HepG2 (cell line): Measurements from ENCODE around the gene SPOP. TPM values are rescaled to one million over a fixed set of nuclear protein-coding genes. Genes with fewer than 3 reads are reported as not detected.

Source experiments
- ATAD3A ChIP-seq: sonication (generic); formaldehyde crosslinking; IDR thresholded peaks from 2 replicates; pipeline ENCODE4 v1.4.0; 2020; ENCODE audit warnings: missing genetic modification reagents
- EEA1 ChIP-seq: sonication (generic); formaldehyde crosslinking; IDR thresholded peaks from 2 replicates; pipeline ENCODE4 v1.5.1; 2020; ENCODE audit warnings: mild to moderate bottlenecking, missing genetic modification reagents, borderline replicate concordance
- GABPB1 ChIP-seq: IDR thresholded peaks from 2 replicates; pipeline ENCODE4 v1.6.1; 2016; ENCODE audit warnings: mild to moderate bottlenecking, missing genetic modification reagents, moderate library complexity, missing compliant biosample characterization
- MIXL1 ChIP-seq: IDR thresholded peaks from 2 replicates; pipeline ENCODE4 v1.6.1; 2016
- NR2F1 ChIP-seq, 2 experiments: fragments of 450-650 bp in 1 of 2; formaldehyde crosslinking in 1 of 2; IDR thresholded peaks; 2 replicates each; pipeline versions ENCODE4 v1.5.0 to v1.6.1; 2016 to 2020; ENCODE audit warnings: mild to moderate bottlenecking in 1 of 2, missing compliant biosample characterization in 1 of 2, missing genetic modification reagents in 1 of 2, moderate library complexity in 1 of 2
- SPEN ChIP-seq: sonication (generic); formaldehyde crosslinking; IDR thresholded peaks from 2 replicates; pipeline ENCODE4 v1.5.1; 2020; ENCODE audit warnings: low read depth, mild to moderate bottlenecking, missing genetic modification reagents
- SSRP1 ChIP-seq: IDR thresholded peaks from 2 replicates; pipeline ENCODE4 v1.6.1; 2016; ENCODE audit warnings: control low read depth
- TAF1 ChIP-seq: sonication (generic); formaldehyde crosslinking; IDR thresholded peaks from 2 replicates; pipeline ENCODE4 v1.4.0; 2020; ENCODE audit warnings: missing genetic modification reagents
- TBX2 ChIP-seq: sonication (generic); formaldehyde crosslinking; IDR thresholded peaks from 2 replicates; pipeline ENCODE4 v1.5.0; 2020; ENCODE audit warnings: missing genetic modification reagents, mild to moderate bottlenecking, borderline replicate concordance
- TOPORS ChIP-seq: sonication (generic); formaldehyde crosslinking; IDR thresholded peaks from 2 replicates; pipeline ENCODE4 v1.8.0; 2023; ENCODE audit warnings: mild to moderate bottlenecking, missing genetic modification reagents
- ZKSCAN5 ChIP-seq: sonication (generic); formaldehyde crosslinking; IDR thresholded peaks from 2 replicates; pipeline ENCODE4 v1.5.1; 2020; ENCODE audit warnings: mild to moderate bottlenecking, missing genetic modification reagents
- ZNF101 ChIP-seq: sonication (generic); formaldehyde crosslinking; IDR thresholded peaks from 2 replicates; pipeline ENCODE4 v1.4.0; 2020; ENCODE audit warnings: mild to moderate bottlenecking, low read depth, missing genetic modification reagents, borderline replicate concordance
- ZNF160 ChIP-seq: sonication (generic); formaldehyde crosslinking; IDR thresholded peaks from 2 replicates; pipeline ENCODE4 v1.8.0; 2022; ENCODE audit warnings: mild to moderate bottlenecking, inconsistent platforms, missing genetic modification reagents
- ZNF326 ChIP-seq: sonication (generic); formaldehyde crosslinking; IDR thresholded peaks from 2 replicates; pipeline ENCODE4 v1.4.0; 2020; ENCODE audit warnings: missing genetic modification reagents, borderline replicate concordance
- ZNF567 ChIP-seq: sonication (generic); formaldehyde crosslinking; IDR thresholded peaks from 2 replicates; pipeline ENCODE4 v1.8.1; 2023; ENCODE audit warnings: mild to moderate bottlenecking, missing genetic modification reagents, borderline replicate concordance
- ZNF746 ChIP-seq: sonication (generic); formaldehyde crosslinking; IDR thresholded peaks from 2 replicates; pipeline ENCODE4 v1.8.0; 2022; ENCODE audit warnings: mild to moderate bottlenecking, missing genetic modification reagents
- ZNF761 ChIP-seq: sonication (generic); formaldehyde crosslinking; conservative IDR thresholded peaks from 2 replicates; pipeline ENCODE4 v1.4.0; 2020; ENCODE audit warnings: mild to moderate bottlenecking, missing genetic modification reagents
- ZSCAN29 ChIP-seq: sonication (generic); formaldehyde crosslinking; conservative IDR thresholded peaks from 2 replicates; pipeline ENCODE4 v1.4.0; 2020; ENCODE audit warnings: mild to moderate bottlenecking, missing genetic modification reagents
- ZSCAN30 ChIP-seq: sonication (generic); formaldehyde crosslinking; IDR thresholded peaks from 2 replicates; pipeline ENCODE4 v1.5.0; 2020; ENCODE audit warnings: mild to moderate bottlenecking, missing genetic modification reagents
- polyA plus RNA-seq, 8 experiments: library from polyadenylated mRNA; depleted of rRNA in 3 of 8; stranded (reverse) in 7 of 8; unstranded in 1 of 8; fragments of >200 nt; fragmentation: Illumina TruSeq in 4 of 8; extraction: Trizol in 4 of 8; gene quantifications; 2 replicates each; pipeline versions ENCODE4 v1.2.1 to v1.2.3, GENCODE V29; 2011 to 2016; ENCODE audit warnings: low read depth in 4 of 8, missing spikeins in 1 of 8, mixed read lengths in 1 of 8; ENCODE audit not compliant: insufficient read depth in 1 of 8
- total RNA-seq, 5 experiments: library from RNA; depleted of rRNA; stranded (reverse); fragments of >200 nt; fragmentation: Illumina TruSeq; extraction: Trizol; gene quantifications; 2 replicates each; pipeline ENCODE4 v1.2.3, GENCODE V29; 2016; ENCODE audit warnings: low read depth in 1 of 5
- TF ChIP-seq, protein P1 (sequence below): sonication (generic); formaldehyde crosslinking; IDR thresholded peaks from 2 replicates; pipeline ENCODE4 v1.4.0; 2020; ENCODE audit warnings: missing genetic modification reagents, borderline replicate concordance
- TF ChIP-seq, protein P2 (sequence below): sonication (generic); formaldehyde crosslinking; IDR thresholded peaks from 2 replicates; pipeline ENCODE4 v1.4.0; 2020; ENCODE audit warnings: mild to moderate bottlenecking, missing genetic modification reagents
- TF ChIP-seq, protein P3 (sequence below): sonication (generic); formaldehyde crosslinking; IDR thresholded peaks from 2 replicates; pipeline ENCODE4 v1.4.0; 2020; ENCODE audit warnings: missing genetic modification reagents

Gene SPOP
- total and polyA plus RNA-seq, 2 of the 13 experiments (the other 11 are each of a cell fraction or from before 2014, with no cell fraction given) = 52.8 to 60.8 TPM

DNA sequence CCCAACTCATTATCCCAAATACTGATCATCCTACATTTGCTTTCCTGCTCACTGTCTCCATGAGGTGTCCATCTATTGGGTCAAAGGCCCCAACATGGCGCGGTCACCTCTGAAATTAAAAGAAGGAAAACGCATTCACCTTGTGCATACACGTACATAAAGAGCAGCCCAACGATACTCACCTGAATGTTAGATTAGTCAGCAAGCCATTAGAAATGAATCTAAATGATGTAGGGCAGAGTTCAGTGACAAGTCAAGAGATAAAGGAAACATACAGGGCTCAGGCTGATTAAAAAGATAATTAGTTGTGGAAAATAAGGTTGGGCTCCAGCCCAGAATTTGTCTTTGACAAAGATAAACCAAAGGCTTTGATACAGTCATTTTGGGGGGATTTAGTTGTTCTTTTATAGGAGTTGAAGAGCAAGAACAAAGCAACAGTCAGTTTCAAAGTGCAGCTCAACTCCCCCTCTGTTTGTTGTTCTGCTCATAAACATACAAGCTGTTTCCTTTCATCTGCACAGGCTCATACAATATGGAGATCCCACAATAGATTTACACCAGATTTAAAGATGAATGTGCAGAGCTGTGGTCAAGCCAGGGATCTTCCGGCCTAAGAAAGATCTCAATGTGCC lies 81.2 kb downstream of the SPOP start (continued):
- TF ChIP-seq, protein P1, sequence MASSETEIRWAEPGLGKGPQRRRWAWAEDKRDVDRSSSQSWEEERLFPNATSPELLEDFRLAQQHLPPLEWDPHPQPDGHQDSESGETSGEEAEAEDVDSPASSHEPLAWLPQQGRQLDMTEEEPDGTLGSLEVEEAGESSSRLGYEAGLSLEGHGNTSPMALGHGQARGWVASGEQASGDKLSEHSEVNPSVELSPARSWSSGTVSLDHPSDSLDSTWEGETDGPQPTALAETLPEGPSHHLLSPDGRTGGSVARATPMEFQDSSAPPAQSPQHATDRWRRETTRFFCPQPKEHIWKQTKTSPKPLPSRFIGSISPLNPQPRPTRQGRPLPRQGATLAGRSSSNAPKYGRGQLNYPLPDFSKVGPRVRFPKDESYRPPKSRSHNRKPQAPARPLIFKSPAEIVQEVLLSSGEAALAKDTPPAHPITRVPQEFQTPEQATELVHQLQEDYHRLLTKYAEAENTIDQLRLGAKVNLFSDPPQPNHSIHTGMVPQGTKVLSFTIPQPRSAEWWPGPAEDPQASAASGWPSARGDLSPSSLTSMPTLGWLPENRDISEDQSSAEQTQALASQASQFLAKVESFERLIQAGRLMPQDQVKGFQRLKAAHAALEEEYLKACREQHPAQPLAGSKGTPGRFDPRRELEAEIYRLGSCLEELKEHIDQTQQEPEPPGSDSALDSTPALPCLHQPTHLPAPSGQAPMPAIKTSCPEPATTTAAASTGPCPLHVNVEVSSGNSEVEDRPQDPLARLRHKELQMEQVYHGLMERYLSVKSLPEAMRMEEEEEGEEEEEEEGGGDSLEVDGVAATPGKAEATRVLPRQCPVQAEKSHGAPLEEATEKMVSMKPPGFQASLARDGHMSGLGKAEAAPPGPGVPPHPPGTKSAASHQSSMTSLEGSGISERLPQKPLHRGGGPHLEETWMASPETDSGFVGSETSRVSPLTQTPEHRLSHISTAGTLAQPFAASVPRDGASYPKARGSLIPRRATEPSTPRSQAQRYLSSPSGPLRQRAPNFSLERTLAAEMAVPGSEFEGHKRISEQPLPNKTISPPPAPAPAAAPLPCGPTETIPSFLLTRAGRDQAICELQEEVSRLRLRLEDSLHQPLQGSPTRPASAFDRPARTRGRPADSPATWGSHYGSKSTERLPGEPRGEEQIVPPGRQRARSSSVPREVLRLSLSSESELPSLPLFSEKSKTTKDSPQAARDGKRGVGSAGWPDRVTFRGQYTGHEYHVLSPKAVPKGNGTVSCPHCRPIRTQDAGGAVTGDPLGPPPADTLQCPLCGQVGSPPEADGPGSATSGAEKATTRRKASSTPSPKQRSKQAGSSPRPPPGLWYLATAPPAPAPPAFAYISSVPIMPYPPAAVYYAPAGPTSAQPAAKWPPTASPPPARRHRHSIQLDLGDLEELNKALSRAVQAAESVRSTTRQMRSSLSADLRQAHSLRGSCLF (CRISPR knock-in tag) = no peak
- TF ChIP-seq NR2F1 (CRISPR knock-in tag; IDR thresholded peaks at IDR 0.05) = no peak
- TF ChIP-seq SSRP1 (CRISPR knock-in tag) = peak; percentile 61; the same call in 1 of the 2 replicates
- no peak for TF ChIP-seq MIXL1 (CRISPR knock-in tag)
- TF ChIP-seq, protein P2, sequence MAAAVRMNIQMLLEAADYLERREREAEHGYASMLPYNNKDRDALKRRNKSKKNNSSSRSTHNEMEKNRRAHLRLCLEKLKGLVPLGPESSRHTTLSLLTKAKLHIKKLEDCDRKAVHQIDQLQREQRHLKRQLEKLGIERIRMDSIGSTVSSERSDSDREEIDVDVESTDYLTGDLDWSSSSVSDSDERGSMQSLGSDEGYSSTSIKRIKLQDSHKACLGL = no peak
- no peak for TF ChIP-seq ZNF160 (CRISPR knock-in tag)
- TF ChIP-seq, protein P3, sequence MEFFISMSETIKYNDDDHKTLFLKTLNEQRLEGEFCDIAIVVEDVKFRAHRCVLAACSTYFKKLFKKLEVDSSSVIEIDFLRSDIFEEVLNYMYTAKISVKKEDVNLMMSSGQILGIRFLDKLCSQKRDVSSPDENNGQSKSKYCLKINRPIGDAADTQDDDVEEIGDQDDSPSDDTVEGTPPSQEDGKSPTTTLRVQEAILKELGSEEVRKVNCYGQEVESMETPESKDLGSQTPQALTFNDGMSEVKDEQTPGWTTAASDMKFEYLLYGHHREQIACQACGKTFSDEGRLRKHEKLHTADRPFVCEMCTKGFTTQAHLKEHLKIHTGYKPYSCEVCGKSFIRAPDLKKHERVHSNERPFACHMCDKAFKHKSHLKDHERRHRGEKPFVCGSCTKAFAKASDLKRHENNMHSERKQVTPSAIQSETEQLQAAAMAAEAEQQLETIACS = no peak
- no peak for TF ChIP-seq ZNF101 (CRISPR knock-in tag)
- TF ChIP-seq ZNF326 (CRISPR knock-in tag) = no peak
- TF ChIP-seq TBX2 (CRISPR knock-in tag) = peak; percentile 22; the same call in 1 of the 2 replicates
- TF ChIP-seq ZSCAN29 (CRISPR knock-in tag) = no peak
- TF ChIP-seq GABPB1 (CRISPR knock-in tag) = no peak
- no peak for TF ChIP-seq ZNF761 (CRISPR knock-in tag)
- TF ChIP-seq ZSCAN30 (CRISPR knock-in tag) = no peak
- TF ChIP-seq EEA1 (CRISPR knock-in tag) = no peak
- TF ChIP-seq TOPORS = no peak
- TF ChIP-seq ATAD3A (CRISPR knock-in tag) = no peak
- TF ChIP-seq ZNF567 = no peak
- TF ChIP-seq TAF1 (CRISPR knock-in tag) = no peak
- no peak for TF ChIP-seq ZKSCAN5 (CRISPR knock-in tag)
- TF ChIP-seq ZNF746 (CRISPR knock-in tag) = no peak
- no peak for TF ChIP-seq SPEN
